Measurements from ENCODE around the gene RPP25L. TPM values are rescaled to one million over a fixed set of nuclear protein-coding genes. Genes with fewer than 3 reads are reported as not detected.

RPP25L gene
- total and polyA plus RNA-seq, 5 donors from 2014 or later, result 6.7 to 80.0 (median 63.7) TPM

DNA sequence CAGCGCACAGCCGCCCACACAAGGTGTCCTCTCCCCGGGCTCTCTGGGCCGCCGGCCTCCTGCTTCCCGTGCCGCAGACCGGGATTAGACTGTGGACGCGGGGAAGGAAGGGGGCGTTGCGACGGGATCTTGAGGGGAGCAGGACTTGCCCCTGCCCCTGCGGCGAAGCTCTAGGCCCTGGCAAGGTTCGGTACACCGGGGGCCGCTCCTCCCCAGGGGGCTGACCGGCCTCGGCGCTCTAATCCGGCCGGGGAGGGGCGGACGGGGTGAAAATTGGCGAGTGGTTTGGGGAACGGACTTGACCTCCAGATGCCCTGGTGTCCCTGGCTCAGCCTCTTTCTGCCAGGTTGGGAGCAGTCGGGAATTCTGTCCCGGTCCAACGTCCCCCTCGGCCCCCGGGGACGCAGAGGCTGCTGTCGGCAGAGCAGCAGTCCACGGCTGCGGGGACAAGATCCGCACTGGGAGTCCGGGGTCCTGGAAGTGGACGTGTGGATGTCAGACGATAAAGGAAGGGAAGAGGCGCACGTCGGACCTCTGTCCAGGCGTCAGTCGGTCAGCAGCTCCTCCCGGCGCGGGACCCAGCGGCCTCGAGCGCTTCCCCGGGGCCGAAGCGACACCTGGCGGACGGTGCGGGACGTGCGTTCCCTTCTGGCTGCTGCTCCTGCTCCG, 20.5 kb downstream of the RPP25L start:
- peaks cover 0 to 6% (median 0%) of the 10 kb centered on the region in 7 donors for H3K9me3 Mint-ChIP-seq
- DNase-seq, result peak; percentile 63 to 70 (median 64)
- H3K4me3 ChIP-seq (ENCODE audit: low read depth, low read length), result peak overlapping the region; percentile 44
- peaks cover 44% of the 10 kb centered on the region for H3K27me3 ChIP-seq (ENCODE audit: control insufficient read depth, insufficient read depth, low read length)
- peaks cover 0 to 38% (median 16%) of the 10 kb centered on the region in 4 donors for H3K4me1 Mint-ChIP-seq
- peaks cover 27% of the 10 kb centered on the region for H3K4me1 ChIP-seq (ENCODE audit: control insufficient read depth, insufficient read depth, low read length, poor library complexity, severe bottlenecking)
- no peaks in the 10 kb centered on the region for H3K9me3 ChIP-seq (ENCODE audit: control insufficient read depth in 2 of 2, low read length in 2 of 2)
- peaks cover 64% of the 10 kb centered on the region for H3K27me3 Mint-ChIP-seq
- H3K27ac Mint-ChIP-seq, result no peak overlapping the region
- no peak overlapping the region for H3K27ac ChIP-seq (ENCODE audit: insufficient read depth, low read length, poor library complexity, severe bottlenecking)
- H3K36me3 Mint-ChIP-seq, result no peaks in the 10 kb centered on the region
- H3K4me3 Mint-ChIP-seq, result peak overlapping the region; percentile 59 to 82 (median 74)
- peak; percentile 73 for ATAC-seq (ENCODE audit: low read depth in 2 of 2)
- H3K36me3 ChIP-seq (ENCODE audit: control insufficient read depth, insufficient read depth, low read length), result no peaks in the 10 kb centered on the region

DNA sequence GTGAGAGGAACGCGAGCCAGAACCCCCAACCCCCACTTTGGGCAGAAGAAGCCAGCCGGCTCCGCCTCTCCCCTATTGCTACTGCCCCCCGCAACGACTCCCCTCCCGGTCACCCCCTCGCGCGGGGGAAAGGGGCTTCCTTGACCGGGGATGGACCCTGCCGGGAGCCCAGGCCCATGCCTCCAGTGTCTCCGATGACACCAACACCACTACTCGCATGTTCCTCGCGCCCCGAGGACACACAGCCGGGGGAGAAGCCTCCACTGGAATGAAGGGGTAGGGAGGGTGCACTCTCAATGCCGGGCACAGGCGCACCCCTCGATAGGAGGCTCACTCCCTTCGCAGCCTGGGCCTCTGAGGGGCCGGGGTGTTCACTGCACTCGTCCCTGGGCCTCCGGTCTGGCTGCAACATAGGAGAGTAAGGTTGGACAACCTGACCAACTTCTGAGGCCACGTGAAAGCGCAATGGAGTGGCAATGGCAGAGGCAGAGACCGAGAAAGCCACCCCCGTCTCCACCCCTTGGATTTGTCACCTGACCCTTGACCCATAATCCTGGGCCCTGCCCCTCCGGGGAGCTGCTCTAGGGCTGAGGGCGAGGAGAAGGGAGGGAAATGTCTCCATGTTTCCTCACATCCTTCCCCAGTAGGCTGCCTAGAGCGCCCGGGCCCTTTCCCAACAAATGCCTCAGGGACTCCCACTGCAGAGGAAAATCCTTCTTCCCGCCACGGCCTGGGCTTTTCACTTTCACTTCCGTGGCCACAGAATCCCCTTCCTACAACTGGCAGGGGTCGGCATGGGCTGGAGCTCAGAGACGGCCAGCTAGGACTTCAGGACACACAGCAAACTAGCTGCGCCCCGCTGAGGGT, 21.3 kb downstream of the RPP25L start:
- Mint-ChIP-seq H3K9me3 (peaks cover 0 to 6% (median 0%) of the 10 kb centered on the region in 7 donors), H3K27ac (peak overlapping the region in 1 of 3 donors; percentile 74), H3K4me3 (peak overlapping the region; percentile 66 to 82 (median 72)), H3K36me3 (no peaks in the 10 kb centered on the region), H3K27me3 (peaks cover 67% of the 10 kb centered on the region), H3K4me1 (peaks cover 0 to 40% (median 16%) of the 10 kb centered on the region in 4 donors)
- ATAC-seq (ENCODE audit: low read depth in 2 of 2) (no peak), DNase-seq (peak in 1 of 3 donors; percentile 10)
- peaks cover 42% of the 10 kb centered on the region for H3K27me3 ChIP-seq (ENCODE audit: control insufficient read depth, insufficient read depth, low read length)
- no peaks in the 10 kb centered on the region for H3K9me3 ChIP-seq (ENCODE audit: control insufficient read depth in 2 of 2, low read length in 2 of 2)
- H3K36me3 ChIP-seq (ENCODE audit: control insufficient read depth, insufficient read depth, low read length), result no peaks in the 10 kb centered on the region
- no peak overlapping the region for H3K27ac ChIP-seq (ENCODE audit: insufficient read depth, low read length, poor library complexity, severe bottlenecking)
- H3K4me1 ChIP-seq (ENCODE audit: control insufficient read depth, insufficient read depth, low read length, poor library complexity, severe bottlenecking), result peaks cover 27% of the 10 kb centered on the region
- peak overlapping the region; percentile 44 for H3K4me3 ChIP-seq (ENCODE audit: low read depth, low read length)

DNA sequence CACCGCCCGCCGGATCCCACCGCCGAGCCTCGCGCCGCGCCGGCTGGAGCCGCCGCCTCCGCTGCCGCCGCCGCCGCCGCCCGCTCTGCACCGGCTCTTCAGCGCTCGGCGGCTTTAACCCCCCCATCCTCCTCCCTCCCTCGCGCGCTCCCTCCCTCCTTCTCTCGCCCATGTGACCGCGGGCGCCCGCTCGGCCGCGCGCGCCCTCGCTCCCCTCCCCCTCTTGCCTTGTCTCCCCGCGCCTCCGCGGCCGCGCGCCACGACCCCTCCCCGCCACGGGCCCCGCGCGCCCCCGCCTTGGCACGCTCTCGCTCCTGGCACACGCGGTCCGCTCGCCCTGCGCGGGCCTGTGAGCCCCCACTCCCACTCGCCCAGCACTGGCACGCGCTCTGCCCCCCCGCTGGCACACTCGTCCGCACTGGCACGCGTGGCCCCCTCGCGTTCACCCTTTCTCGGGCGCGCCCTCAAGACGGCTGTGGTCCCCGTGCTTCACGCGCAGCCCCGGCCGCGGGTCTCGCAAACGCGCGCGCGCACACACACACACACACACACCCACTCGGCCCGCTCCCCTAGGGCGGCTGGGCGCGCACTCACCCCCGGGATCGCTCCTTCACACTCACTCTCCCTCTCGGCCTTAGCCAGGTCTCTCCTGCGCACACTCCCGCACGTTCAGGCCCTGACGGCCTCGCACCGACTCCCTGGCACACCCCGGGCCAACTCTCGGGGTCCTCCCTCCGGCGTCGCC, 22.1 kb downstream of the RPP25L start, which contains the start of gene CNTFR:
Gene CNTFR, minus strand, starts transcription at position 89 of the 745 bp plus-strand sequence. CDS start 20,743 bp downstream, outside the sequence.
- Mint-ChIP-seq H3K4me1 (peaks cover 0 to 40% (median 16%) of the 10 kb centered on the region in 4 donors), H3K27me3 (peaks cover 67% of the 10 kb centered on the region), H3K36me3 (no peaks in the 10 kb centered on the region), H3K27ac (peak within 1 kb of the TSS in 1 of 3 donors; percentile 74), H3K9me3 (peaks cover 0 to 6% (median 0%) of the 10 kb centered on the region in 7 donors), H3K4me3 (peak within 1 kb of the TSS; percentile 81 to 84 (median 82))
- no peaks in the 10 kb centered on the region for H3K9me3 ChIP-seq (ENCODE audit: control insufficient read depth in 2 of 2, low read length in 2 of 2)
- ATAC-seq (ENCODE audit: low read depth in 2 of 2) (no peak), DNase-seq (peak in 1 of 3 donors; percentile 13)
- H3K27ac ChIP-seq (ENCODE audit: insufficient read depth, low read length, poor library complexity, severe bottlenecking), result no peak within 1 kb of the TSS
- H3K4me1 ChIP-seq (ENCODE audit: control insufficient read depth, insufficient read depth, low read length, poor library complexity, severe bottlenecking), result peaks cover 27% of the 10 kb centered on the region
- peaks cover 39% of the 10 kb centered on the region for H3K27me3 ChIP-seq (ENCODE audit: control insufficient read depth, insufficient read depth, low read length)
- no peaks in the 10 kb centered on the region for H3K36me3 ChIP-seq (ENCODE audit: control insufficient read depth, insufficient read depth, low read length)
- no peak within 1 kb of the TSS for H3K4me3 ChIP-seq (ENCODE audit: low read depth, low read length)

DNA sequence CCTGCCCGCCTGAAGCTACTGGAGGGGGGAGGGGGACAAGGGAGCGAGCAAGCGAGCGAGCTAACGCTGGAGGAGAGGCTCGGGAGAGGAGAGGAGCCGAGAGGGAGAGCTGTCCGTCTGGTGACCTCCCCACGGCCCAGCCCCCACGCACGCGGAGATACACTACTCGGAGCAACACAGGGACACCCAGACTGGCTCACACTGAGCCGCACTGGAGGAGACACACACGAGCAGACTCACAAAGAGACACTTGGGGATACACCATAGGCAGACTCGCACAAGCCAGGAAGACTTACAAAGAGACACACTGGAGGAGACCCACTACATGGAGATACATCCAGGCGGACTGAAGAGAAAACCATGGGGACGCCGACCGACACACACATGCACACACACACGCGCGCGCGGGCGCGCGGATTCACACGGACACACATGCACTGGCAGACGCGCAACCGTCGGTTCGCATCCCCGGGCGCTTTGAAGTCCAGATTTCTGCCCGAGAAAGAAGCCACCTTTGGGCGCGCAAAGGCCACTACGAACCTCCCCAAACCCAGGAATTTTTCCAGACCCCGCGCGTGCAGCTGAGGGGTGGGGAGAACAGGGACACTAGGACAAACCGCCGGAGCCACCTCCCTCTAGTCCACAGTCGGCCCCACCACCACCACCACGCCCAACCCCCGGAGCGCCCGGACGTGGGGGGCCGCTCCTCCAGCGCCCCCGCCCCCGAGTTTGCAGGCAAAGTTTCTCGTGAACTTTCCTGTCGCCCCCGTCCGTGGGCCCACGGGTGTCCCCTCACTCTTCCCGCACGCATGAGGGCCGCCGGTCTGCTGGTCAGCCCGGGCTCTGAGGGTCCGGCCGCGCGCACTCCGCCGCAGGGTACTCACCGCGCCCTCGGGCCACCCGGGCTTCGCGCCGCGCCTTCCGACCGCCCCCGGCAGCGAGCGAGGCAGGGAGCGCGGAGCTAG, 22.9 kb downstream of the RPP25L start:
- Mint-ChIP-seq H3K9me3 (peaks cover 0 to 6% (median 0%) of the 10 kb centered on the region in 7 donors), H3K36me3 (no peaks in the 10 kb centered on the region), H3K27ac (no peak overlapping the region), H3K4me1 (peaks cover 0 to 40% (median 16%) of the 10 kb centered on the region in 4 donors), H3K4me3 (peak overlapping the region; percentile 79 to 84 (median 82)), H3K27me3 (peaks cover 74% of the 10 kb centered on the region)
- Histone ChIP-seq H3K4me1 (ENCODE audit: control insufficient read depth, insufficient read depth, low read length, poor library complexity, severe bottlenecking) (peaks cover 27% of the 10 kb centered on the region), H3K27ac (ENCODE audit: insufficient read depth, low read length, poor library complexity, severe bottlenecking) (no peak overlapping the region), H3K36me3 (ENCODE audit: control insufficient read depth, insufficient read depth, low read length) (no peaks in the 10 kb centered on the region), H3K4me3 (ENCODE audit: low read depth, low read length) (no peak overlapping the region), H3K27me3 (ENCODE audit: control insufficient read depth, insufficient read depth, low read length) (peaks cover 32% of the 10 kb centered on the region), H3K9me3 (ENCODE audit: control insufficient read depth in 2 of 2, low read length in 2 of 2) (no peaks in the 10 kb centered on the region)
- ATAC-seq (ENCODE audit: low read depth in 2 of 2) (no peak), DNase-seq (no peak)

DNA sequence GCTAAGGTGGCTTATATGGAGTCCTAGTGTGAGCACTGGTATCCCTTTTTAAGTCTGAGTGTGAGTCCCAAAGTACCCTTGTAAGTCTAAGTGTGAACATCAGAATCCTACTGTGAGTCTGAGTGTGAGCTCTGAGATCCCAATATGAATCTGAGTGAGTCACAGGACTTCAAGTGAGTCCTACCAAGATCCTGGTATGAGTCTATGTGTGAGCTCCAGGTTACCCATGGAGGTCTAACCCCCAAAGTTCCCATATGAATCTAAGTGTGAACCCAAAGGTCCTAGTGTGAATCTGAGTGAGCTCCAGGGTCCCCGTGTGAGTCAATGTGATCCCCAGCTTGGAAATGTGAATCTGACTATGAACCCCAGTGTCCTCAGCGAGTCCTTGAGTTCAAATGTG, 24.6 kb downstream of the RPP25L start:
- H3K4me3 ChIP-seq (ENCODE audit: low read depth, low read length), result no peak overlapping the region
- H3K9me3 Mint-ChIP-seq, result peaks cover 0 to 4% (median 0%) of the 10 kb centered on the region in 7 donors
- no peaks in the 10 kb centered on the region for H3K9me3 ChIP-seq (ENCODE audit: control insufficient read depth in 2 of 2, low read length in 2 of 2)
- no peaks in the 10 kb centered on the region for H3K36me3 Mint-ChIP-seq
- H3K4me1 Mint-ChIP-seq, result peaks cover 0 to 35% (median 13%) of the 10 kb centered on the region in 4 donors
- H3K36me3 ChIP-seq (ENCODE audit: control insufficient read depth, insufficient read depth, low read length), result no peaks in the 10 kb centered on the region
- peaks cover 25% of the 10 kb centered on the region for H3K27me3 ChIP-seq (ENCODE audit: control insufficient read depth, insufficient read depth, low read length)
- peaks cover 74% of the 10 kb centered on the region for H3K27me3 Mint-ChIP-seq
- ATAC-seq (ENCODE audit: low read depth in 2 of 2), result no peak
- DNase-seq, result no peak
- H3K4me1 ChIP-seq (ENCODE audit: control insufficient read depth, insufficient read depth, low read length, poor library complexity, severe bottlenecking), result peaks cover 27% of the 10 kb centered on the region
- no peak overlapping the region for H3K27ac Mint-ChIP-seq
- no peak overlapping the region for H3K27ac ChIP-seq (ENCODE audit: insufficient read depth, low read length, poor library complexity, severe bottlenecking)
- H3K4me3 Mint-ChIP-seq, result peak overlapping the region in 1 of 4 donors; percentile 68

DNA sequence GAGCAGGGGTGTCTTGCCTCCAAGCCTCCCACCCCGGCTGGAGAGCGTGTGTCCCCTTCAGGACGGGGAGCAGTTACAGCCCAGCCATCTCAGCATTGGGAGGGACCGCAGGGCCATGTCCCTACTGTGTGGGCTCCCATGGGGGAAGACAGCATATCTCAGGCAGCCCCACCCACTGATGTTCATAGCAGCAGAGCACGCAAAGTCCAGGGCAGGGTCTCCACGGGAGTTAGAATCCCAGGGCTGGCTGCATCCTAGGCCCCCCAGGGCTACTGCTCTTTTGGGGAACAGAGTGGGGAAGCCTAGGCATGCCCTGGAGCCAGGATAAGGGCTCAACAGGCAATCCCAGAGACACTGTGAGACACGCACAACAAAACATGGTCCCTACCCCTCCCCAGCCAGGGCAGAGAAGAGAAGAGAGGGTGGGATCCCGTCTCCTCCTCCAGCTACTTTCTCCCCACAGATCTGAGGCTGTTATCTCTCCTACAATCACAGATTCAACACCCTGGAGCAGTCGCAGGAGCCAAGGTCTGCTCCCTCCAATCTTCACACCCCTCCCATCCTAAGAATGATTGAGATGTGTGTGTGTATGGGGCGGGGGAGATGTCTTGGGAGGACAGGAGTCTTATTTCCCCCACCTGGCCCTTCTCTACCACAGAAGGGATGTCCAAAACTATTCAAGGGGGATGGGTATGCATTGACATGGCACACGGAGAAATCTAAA, 25.8 kb downstream of the RPP25L start:
- Histone ChIP-seq H3K36me3 (ENCODE audit: control insufficient read depth, insufficient read depth, low read length) (no peaks in the 10 kb centered on the region), H3K27me3 (ENCODE audit: control insufficient read depth, insufficient read depth, low read length) (peaks cover 20% of the 10 kb centered on the region), H3K9me3 (ENCODE audit: control insufficient read depth in 2 of 2, low read length in 2 of 2) (no peaks in the 10 kb centered on the region), H3K4me3 (ENCODE audit: low read depth, low read length) (no peak overlapping the region), H3K27ac (ENCODE audit: insufficient read depth, low read length, poor library complexity, severe bottlenecking) (no peak overlapping the region), H3K4me1 (ENCODE audit: control insufficient read depth, insufficient read depth, low read length, poor library complexity, severe bottlenecking) (peaks cover 19% of the 10 kb centered on the region)
- H3K4me1 Mint-ChIP-seq, result peaks cover 0 to 26% (median 11%) of the 10 kb centered on the region in 4 donors
- no peak overlapping the region for H3K4me3 Mint-ChIP-seq
- ATAC-seq (ENCODE audit: low read depth in 2 of 2), result no peak
- H3K27me3 Mint-ChIP-seq, result peaks cover 77% of the 10 kb centered on the region
- H3K9me3 Mint-ChIP-seq, result peaks cover 0 to 2% (median 0%) of the 10 kb centered on the region in 7 donors
- no peak overlapping the region for H3K27ac Mint-ChIP-seq
- peaks cover 4% of the 10 kb centered on the region for H3K36me3 Mint-ChIP-seq
- no peak for DNase-seq

All from CD4-positive, CD25-positive, alpha-beta regulatory T cell (primary cell).